Right renal pelvis (tissue), 4 donors: ENCODE measurements around the gene HELZ2. TPM values are rescaled to one million over a fixed set of nuclear protein-coding genes. Genes with fewer than 3 reads are reported as not detected.
"Not testable (repeated sequence)": the region's sequence is repeated elsewhere in the genome, so short reads cannot be mapped to it uniquely, and the experiment has no call there.

Experiments
- DNase-seq, 4 donors: peaks; one replicate each; pipeline ENCODE4 v3.0.0-alpha.2; 2013; ENCODE audit warnings: low read depth in 4 of 4, low spot score in 3 of 4, missing footprints in 1 of 4
- polyA plus RNA-seq, 4 donors: library from polyadenylated mRNA; unstranded; fragments of 120-200 nt; gene quantifications; one replicate each; pipeline ENCODE4 v1.2.1, GENCODE V29; 2013; ENCODE audit not compliant: insufficient read length in 4 of 4

The HELZ2 gene
- 10 to 100 TPM; 10.1 to 15.3 (median 11.2) TPM for polyA plus RNA-seq

- DNase-seq = no peak
Observed at GRCh38 chr20:63574156-63574828, at the start of gene HELZ2. HELZ2 (minus strand) TSS chr20:63574239; CDS start chr20:63572385, 1,854 bp downstream.

- DNase-seq = no peak
Observed at GRCh38 chr20:63622732-63623131, 48.7 kb upstream of the HELZ2 start.

- no peak for DNase-seq
Observed at GRCh38 chr20:63622096-63622495, 48.1 kb upstream of the HELZ2 start.

GRCh38 chr20:63620991-63621390, 47.0 kb upstream of the HELZ2 start:
- DNase-seq = no peak

GRCh38 chr20:63619505-63619904, 45.5 kb upstream of the HELZ2 start:
- DNase-seq = no peak

- DNase-seq = no peak
Observed at GRCh38 chr20:63619086-63619485, 45.0 kb upstream of the HELZ2 start.

- DNase-seq = no peak
Observed at GRCh38 chr20:63618291-63618980, 44.4 kb upstream of the HELZ2 start.

DNA sequence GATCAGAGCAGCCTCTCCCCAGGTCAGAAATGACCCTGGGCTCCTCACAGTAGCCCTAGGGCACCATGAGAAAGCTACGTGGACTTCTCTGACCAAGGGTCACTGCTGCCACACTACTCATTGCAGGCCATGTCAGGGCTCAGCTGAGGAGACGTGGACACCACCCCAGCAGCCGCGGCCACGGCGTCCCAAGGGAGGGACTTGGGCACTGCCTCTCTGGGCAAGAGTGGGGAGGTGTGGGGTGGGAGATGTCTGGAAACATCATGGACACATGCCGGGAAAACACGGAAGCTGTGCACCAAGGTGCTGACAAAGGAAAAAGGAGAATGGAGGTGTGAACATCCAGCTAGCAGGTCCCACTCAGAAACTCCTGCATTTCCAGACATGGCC, 43.8 kb upstream of the HELZ2 start:
- DNase-seq = no peak

GRCh38 chr20:63617092-63617875, 43.2 kb upstream of the HELZ2 start:
- no peak for DNase-seq

DNA sequence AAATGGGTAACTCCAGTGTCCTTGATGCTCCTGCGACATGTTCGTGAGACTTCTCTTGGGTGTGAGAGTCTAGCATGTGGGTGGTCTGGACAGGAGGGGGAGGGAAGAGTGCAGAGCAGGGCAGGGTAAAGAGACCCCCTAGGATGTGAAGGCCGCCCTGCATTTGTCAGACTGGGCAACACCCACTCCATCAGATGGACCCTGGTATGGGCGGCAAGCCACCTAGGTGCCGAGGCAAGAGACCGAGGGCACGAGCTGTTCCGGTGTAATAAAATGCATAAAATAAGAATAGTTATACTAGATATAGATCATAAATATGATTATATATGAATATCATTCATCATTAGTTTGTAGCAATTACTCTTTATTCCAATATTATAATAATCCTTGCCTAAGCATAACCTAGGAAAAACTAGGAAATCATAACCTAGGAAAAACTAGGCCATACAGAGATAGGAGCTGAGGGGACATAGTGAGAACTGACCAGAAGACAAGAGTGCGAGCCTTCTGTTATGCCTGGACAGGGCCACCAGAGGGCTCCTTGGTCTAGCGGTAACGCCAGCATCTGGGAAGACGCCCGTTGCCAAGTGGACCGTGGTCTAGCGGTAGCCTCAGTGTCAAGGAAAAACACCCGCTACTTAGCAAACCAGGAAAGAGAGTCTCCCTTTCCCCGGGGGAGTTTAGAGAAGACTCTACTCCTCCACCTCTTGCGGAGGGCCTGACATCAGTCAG, 40.0 kb upstream of the HELZ2 start:
- DNase-seq = not testable (repeated sequence)

DNA sequence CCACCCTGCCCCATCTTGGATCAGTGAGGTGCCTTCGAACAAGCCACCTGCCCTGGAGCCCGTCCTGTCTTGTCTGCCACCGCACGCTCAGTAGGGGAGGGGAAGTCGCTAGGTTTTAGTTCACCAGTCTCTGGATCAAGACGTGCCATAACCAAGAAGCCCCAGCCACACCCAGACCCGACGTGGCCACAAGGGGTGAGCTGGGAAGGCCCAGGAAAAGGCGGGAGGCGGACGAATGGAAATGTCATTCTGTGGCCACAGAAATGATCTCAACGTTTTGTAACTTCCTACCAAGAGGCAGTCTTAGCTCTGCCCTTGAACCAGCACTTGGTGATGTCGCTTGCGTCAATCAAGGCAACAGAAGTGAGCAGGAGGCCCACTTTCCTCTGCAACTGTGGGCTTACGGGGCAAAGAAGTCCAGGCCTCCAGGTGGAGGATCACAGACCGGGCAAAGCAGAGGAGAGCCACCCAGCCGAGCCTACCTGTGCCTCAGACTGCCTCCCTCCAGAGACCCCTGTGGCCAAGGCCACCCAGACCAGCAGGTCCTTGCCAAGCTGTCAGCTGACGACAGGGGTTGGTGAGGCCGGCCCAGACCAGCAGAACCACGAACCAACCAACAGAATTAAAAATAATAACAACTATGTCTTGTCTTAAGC, 38.4 kb upstream of the HELZ2 start:
- DNase-seq = no peak

DNA sequence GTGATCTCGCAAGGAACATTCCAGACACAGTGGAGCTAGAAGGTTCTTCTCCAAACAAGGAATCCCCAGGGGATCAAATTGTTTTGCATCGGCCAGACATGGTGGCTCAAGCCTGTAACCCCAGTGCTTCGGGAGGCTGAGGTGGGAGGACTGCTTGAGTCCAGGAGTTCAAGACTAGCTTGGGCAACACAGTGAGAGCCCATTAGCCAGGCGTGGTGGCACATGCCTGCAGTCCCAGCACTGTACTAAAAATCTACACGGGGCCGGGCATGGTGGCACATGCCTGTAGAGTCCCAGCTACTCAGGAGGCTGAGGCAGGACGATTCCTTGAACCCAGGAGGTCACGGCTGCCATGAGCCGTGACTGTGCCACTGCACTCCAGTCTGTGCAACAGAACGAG, 37.6 kb upstream of the HELZ2 start:
- no peak for DNase-seq

GRCh38 chr20:63610581-63611435, 36.8 kb upstream of the HELZ2 start:
- DNase-seq = no peak

- DNase-seq = no peak
Observed at GRCh38 chr20:63606686-63607085, 32.6 kb upstream of the HELZ2 start.

GRCh38 chr20:63602321-63602720, 28.3 kb upstream of the HELZ2 start:
- no peak for DNase-seq

DNA sequence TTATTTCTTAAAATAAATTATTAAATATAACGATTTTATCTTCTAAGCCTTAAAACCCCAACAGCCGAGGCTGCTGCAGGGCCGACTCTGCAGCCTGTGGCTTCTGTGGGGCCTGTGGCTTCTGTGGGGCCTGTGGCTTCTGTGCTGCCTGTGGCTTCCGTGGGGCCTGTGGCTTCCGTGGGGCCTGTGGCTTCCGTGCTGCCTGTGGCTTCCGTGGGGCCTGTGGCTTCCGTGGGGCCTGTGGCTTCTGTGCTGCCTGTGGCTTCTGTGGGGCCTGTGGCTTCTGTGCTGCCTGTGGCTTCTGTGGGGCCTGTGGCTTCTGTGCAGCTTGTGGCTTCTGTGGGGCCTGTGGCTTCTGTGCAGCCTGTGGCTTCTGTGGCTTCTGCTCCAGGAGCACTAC, 27.6 kb upstream of the HELZ2 start:
- not testable (repeated sequence) for DNase-seq

DNA sequence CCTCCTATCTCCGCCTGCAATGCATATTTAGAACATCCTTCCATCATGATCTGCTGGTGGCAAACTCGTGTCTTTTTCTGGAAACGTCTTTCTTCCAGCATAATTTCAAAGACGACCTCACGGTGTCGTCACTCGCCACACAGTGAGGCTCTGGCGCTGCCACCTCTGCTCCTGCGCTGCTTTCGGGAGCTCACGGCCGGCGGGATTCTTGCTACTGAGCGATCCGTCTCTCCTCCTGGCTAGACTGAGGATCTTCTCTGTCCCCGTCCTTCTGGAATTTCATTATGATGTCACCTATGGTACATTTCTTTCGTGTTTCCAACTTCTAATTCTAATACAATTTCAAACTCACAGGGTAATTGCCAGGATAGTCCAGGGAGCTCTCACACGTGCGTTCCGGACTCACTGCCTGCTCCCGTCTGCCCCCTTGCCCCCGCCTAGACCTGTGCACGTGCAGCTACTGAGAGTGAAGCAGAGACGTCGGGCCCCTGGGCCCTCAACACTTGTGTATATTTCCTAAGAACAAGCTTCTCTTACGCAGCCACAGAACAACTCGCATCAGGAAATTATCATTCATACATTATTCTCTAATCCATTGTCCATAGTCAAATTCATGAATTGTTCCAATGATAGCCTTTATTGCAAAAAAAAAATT, 25.5 kb upstream of the HELZ2 start:
- DNase-seq = no peak

GRCh38 chr20:63598479-63599395, 24.7 kb upstream of the HELZ2 start:
- no peak for DNase-seq
